Measurements from ENCODE around the gene MIPOL1. TPM values are rescaled to one million over a fixed set of nuclear protein-coding genes. Genes with fewer than 3 reads are reported as not detected.
"Not testable (repeated sequence)": the region's sequence is repeated elsewhere in the genome, so short reads cannot be mapped to it uniquely, and the experiment has no call there.

Gene MIPOL1
- polyA plus RNA-seq, 1 donor = 4.9 TPM

GRCh38 chr14:37187840-37188577, 9.7 kb upstream of the MIPOL1 start:
- DNase-seq = not testable (repeated sequence)

- not testable (repeated sequence) for DNase-seq
Measured at GRCh38 chr14:37189733-37190132, 8.0 kb upstream of the MIPOL1 start.

GRCh38 chr14:37194698-37195097, 3.0 kb upstream of the MIPOL1 start:
- DNase-seq = no peak

- DNase-seq = no peak
Measured at GRCh38 chr14:37195327-37195726, 2.4 kb upstream of the MIPOL1 start.

- DNase-seq = no peak
Measured at GRCh38 chr14:37196604-37197420, 925 bp upstream of the MIPOL1 start.

GRCh38 chr14:37198273-37198598, 499 bp downstream of the MIPOL1 start:
- no peak for DNase-seq

GRCh38 chr14:37198907-37199306, 1.2 kb downstream of the MIPOL1 start:
- DNase-seq = no peak

GRCh38 chr14:37201724-37202123, 4.0 kb downstream of the MIPOL1 start:
- no peak for DNase-seq

GRCh38 chr14:37202265-37202664, 4.5 kb downstream of the MIPOL1 start:
- no peak for DNase-seq

- no peak for DNase-seq
Measured at GRCh38 chr14:37202812-37203211, 5.1 kb downstream of the MIPOL1 start.

- DNase-seq = no peak
Measured at GRCh38 chr14:37203423-37203822, 5.7 kb downstream of the MIPOL1 start.

- DNase-seq = not testable (repeated sequence)
Measured at GRCh38 chr14:37205623-37206605, 8.2 kb downstream of the MIPOL1 start.

- DNase-seq = not testable (repeated sequence)
Measured at GRCh38 chr14:37209617-37210016, 11.9 kb downstream of the MIPOL1 start.

GRCh38 chr14:37210448-37210847, 12.7 kb downstream of the MIPOL1 start:
- no peak for DNase-seq

GRCh38 chr14:37213016-37213415, 15.3 kb downstream of the MIPOL1 start:
- DNase-seq = no peak

GRCh38 chr14:37215345-37215744, 17.6 kb downstream of the MIPOL1 start:
- DNase-seq = no peak

GRCh38 chr14:37221073-37221472, 23.3 kb downstream of the MIPOL1 start:
- DNase-seq = no peak

- DNase-seq = no peak
Measured at GRCh38 chr14:37223947-37224474, 26.3 kb downstream of the MIPOL1 start.

GRCh38 chr14:37225668-37226067, 27.9 kb downstream of the MIPOL1 start:
- DNase-seq = not testable (repeated sequence)

GRCh38 chr14:37230551-37231194, 32.9 kb downstream of the MIPOL1 start:
- DNase-seq = peak; percentile 43

GRCh38 chr14:37232907-37233481, 35.3 kb downstream of the MIPOL1 start:
- DNase-seq = peak; percentile 2

- DNase-seq = no peak
Measured at GRCh38 chr14:37234222-37234621, 36.5 kb downstream of the MIPOL1 start.
